LoVo (cell line): ENCODE measurements around the gene PITPNC1.
"Not testable (repeated sequence)": the region's sequence is repeated elsewhere in the genome, so short reads cannot be mapped to it uniquely, and the experiment has no call there.

Experiments
- DNase-seq: peaks from one replicate; pipeline ENCODE4 v3.0.0-alpha.2; 2016; ENCODE audit warnings: low spot score

PITPNC1 gene

GRCh38 chr17:67651218-67651579 lies 274.1 kb downstream of the PITPNC1 start:
- not testable (repeated sequence) for DNase-seq

DNA sequence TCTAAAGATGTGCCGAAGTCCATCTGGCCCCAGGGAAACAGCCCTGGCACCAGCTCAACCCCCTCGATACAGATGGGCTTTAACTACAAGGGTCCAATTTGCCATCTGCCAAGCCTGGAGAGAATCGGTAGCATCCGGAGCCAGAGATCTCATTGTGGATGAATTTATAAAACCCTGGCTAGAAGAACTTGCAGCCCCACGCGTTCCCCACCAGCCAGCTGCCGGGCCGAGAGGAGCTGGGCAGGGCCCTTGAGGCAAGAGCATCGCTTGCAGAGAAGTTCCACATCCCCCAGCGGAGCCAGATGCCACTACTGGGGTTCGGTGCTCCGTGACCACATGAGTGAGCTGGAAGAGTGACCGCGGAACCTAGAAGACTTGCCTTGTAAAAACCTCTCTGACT lies 275.4 kb downstream of the PITPNC1 start:
- DNase-seq, result no peak

- no peak for DNase-seq
Observed at GRCh38 chr17:67655478-67656148, 278.5 kb downstream of the PITPNC1 start.

DNA sequence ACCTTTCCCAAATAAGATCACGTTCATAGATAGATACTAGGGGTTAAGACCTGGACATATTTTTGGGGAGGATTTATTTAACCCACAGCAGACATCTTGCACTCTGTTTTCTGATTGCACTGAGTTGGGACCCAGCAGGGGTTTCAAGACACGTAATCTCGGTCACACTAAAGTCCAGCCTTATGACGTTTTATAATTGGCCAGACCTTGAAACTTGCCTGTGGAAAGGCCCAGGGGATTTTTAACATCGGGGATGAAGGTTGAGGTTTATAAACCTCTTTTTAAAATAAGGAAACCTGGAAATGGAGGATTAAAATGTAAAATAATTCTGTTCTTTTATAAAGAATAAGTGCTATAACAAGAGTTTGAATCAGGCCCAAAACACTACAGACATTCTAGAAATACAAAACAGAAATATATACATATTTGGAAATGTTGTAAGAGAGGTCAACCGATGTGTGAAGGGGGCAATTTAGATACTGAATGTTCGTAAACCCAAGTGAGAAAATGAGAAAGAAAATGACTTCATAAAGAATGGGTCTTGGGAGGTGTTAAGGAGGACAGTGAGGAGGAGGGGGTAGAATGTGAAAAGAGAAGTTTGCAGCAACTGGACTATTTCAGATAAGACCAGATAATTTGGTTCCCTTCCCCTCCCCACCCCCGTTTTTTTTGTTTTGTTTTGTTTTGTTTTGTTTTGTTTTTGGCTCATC lies 279.6 kb downstream of the PITPNC1 start:
- no peak for DNase-seq

DNA sequence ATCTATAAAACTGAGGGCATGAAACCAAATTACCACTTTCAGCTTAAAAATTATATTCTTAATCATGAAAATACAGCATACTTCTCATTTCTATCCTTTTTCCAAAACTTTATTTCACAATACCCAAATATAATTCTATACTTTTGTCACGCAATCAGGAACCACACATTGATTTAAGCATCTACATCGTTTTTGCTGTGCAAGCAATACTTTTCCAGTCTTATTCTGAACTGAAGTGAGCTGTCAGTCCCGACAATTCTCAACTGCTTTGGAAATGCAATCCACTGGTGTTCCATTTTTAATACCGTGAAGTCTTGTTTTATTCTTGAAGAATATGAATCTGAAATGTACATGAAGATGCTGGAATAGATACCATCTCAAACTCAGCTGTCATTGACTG lies 280.5 kb downstream of the PITPNC1 start:
- no peak for DNase-seq

- no peak for DNase-seq
Observed at GRCh38 chr17:67658265-67658664, 281.2 kb downstream of the PITPNC1 start.

- DNase-seq, result no peak
Observed at GRCh38 chr17:67659028-67659427, 281.9 kb downstream of the PITPNC1 start.

DNA sequence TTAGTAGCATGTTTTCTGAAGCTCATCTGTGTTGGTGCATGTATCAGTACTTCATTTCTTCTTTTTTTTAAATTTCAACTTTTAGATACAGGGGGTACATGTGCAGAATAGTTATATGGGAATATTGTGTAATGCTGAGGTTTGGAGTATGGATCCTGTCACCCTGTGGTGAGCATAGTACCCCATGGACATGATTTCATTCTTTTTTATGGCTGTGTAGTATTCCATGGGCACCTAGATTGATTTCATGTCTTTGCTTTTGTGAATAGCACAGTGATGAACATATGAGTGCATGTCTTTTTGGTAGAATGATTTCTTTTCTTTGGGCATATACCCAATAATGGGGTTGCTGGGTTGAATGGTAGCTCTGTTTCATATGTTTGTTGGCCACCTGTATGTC lies 285.6 kb downstream of the PITPNC1 start:
- no peak for DNase-seq

DNA sequence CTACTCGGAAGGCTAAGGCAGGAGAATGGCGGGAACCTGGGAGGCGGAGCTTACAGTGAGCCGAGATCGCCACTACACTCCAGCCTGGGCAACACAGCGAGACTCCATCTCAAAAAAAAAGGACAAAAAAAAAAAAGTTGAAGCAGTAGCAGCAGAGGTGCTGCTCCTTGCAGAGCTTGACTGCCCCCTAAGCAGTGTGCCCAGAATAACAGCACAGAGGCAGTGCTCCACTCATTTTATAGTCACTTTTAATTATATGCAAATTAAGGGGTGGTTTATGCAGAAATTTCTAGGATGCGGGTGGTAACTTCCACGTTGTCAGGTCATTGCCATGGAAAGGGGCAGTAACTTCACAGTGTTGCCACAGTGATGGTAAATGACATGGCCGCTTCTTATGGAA lies 286.4 kb downstream of the PITPNC1 start:
- DNase-seq, result no peak

DNA sequence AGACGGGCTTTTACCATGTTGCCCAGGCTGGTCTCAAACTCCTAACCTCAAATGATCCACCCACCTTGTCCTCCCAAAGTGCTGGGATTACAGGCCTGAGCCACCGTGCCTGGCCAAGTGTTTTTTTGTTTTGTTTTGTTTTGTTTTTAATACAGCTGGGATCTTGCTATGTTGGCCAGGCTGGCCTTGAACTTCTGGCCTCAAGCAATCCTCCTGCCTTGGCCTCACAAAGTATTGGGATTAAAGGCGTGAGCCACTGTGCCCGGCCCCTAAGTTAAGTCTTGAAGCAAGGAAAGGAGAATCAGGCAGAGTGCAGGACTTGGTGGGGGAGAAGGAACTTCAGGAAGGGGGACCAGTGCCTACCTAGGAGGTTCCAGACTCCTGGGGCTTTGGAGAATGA lies 288.9 kb downstream of the PITPNC1 start:
- no peak for DNase-seq

DNA sequence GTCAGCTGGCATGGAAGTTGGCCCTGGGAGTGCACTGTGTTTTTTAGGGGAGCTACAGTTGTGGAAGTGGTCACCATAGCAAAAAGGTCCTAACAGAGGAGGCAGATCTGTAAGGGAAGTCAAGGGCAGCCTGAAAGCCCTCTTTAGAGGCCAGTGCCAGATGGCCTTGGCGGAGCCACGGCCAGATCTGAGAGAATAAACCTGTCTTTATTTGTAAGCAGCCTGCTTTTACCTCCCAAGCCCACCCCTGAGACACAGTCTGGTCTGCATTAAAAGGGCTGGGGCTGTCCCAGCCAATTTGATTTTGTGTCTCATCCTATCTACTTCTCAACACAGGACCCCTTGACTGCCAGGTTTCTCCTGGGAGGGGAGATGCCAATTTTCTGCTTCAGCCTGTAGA lies 289.6 kb downstream of the PITPNC1 start:
- DNase-seq, result no peak

DNA sequence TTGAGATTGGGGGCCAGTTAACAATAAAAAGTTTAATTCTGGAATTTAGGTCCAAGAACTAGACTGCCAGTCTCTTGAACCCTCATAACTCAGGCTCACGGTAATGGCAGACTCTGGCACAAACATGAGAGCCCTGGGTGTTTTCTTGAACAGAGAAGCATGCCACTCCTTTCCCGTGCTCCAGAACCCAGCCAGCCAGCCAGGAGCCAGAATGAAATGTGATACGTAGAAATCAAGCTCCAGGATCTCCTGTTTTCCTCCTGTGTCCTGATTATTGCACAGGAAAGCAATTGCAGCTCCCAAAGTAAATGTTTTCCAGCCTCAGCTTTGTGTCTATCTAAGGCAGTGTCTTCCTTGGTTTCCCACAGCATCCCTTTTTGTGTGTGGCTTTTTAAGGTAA lies 294.4 kb downstream of the PITPNC1 start:
- no peak for DNase-seq

- no peak for DNase-seq
Observed at GRCh38 chr17:67672592-67673335, 295.7 kb downstream of the PITPNC1 start.

DNA sequence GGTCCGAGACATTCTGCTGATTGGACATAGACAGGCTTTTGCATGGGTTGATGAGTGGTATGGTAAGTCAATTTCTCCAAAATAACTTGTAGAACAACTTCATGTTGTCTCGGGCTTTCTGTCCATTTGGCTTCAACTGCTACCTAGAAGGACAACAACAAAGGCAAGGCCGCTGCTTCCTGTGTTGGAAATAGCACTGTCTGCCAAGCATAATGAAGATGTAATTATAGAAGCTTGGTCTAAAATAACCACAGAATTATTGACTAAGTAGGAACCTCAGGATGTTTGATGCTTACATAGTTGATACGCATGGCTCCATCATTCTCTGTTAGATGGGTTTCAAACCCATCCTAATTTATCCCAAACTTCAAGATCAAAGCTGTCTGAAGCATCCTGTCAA lies 298.4 kb downstream of the PITPNC1 start:
- no peak for DNase-seq

GRCh38 chr17:67676305-67676704 lies 299.2 kb downstream of the PITPNC1 start:
- DNase-seq, result no peak

DNA sequence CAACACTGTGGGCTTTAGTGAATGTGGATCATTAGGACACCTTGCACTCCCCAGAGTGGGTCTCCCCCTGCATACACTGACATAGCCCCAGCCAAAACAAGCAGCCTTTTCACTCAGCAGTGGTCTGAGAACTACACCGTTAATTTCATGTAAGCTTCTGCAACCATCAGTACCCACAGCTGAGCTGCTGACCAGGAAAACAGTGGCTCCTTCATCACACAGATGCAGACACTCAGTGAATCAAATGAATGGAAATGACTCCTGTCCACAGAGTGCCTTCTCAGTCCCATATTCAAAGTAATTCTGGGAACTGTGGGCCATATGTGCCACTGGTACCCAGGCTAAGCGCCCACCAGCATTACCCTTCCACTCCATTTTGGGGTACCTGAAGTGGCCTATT lies 301.3 kb downstream of the PITPNC1 start:
- no peak for DNase-seq

DNA sequence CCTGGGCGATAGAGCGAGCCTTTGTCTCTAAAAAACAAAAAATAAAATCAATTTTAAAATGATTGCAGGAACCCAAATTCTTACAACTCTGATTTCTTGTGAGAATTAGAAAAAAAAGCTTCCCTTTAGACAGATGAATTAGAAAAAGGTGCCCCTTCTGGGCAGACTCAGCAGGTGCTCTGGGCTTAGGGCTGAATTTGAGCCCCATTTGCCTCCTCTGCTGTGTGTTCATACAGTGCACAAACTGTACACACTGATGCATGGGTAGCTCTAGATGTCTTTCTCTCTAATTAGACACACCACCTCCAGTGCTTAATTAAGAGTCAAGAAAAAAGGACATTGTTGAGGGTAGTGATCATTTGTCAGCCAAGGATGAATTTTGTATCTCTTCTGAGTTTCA lies 302.1 kb downstream of the PITPNC1 start:
- DNase-seq, result no peak

- no peak for DNase-seq
Observed at GRCh38 chr17:67679721-67680120, 302.6 kb downstream of the PITPNC1 start.

GRCh38 chr17:67680445-67681224 lies 303.6 kb downstream of the PITPNC1 start:
- DNase-seq, result no peak

DNA sequence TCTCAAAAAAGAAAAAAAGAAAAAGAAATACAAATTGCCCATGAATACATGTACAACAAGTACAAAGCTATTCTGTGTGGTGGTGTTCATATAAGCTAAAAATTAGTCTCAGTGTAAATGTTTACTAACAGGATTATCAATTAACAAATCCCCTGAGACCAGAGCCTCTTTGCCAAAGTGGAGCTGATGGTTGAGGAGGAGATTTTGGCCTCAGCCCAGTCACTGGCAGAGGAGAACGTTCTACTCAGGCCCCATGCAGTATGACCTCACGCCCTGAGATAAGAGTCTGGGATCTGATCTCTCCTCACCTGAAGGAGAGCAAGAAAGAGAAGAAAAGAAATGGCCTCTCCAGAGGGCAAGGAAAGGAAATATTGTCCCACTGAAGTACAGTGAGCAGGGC lies 305.1 kb downstream of the PITPNC1 start:
- no peak for DNase-seq

GRCh38 chr17:67685351-67685750 lies 308.3 kb downstream of the PITPNC1 start:
- DNase-seq, result no peak

DNA sequence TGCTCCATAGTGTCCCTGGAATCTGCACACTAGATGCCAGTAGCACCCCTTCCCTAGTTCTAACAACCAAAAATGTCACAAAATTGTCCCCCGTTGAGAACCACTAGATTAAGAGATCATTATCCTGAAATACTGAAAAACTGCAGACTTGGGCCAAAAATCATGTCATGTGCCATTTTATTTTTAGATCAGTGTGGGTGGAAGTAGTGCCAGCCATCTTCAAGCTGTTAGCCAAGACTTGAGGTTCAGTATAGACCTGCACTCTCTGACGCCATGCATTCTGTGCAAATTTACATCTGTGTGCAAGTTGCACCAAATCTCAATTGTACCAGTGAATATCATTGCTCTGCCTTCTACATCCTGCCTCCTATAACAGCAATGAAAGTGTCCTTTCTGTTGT lies 309.2 kb downstream of the PITPNC1 start:
- DNase-seq, result no peak

GRCh38 chr17:67687511-67687910 lies 310.4 kb downstream of the PITPNC1 start:
- no peak for DNase-seq
